HepG2 (cell line): ENCODE data around the gene CDR2L. TPM values are rescaled to one million over a fixed set of nuclear protein-coding genes. Genes with fewer than 3 reads are reported as not detected.

Experiments used
- ATAC-seq: fragments of 200-7000 bp; cut with Tn5 transposase; 3 replicates; pipeline ENCODE4 v1.9.1; 2020; ENCODE audit warnings: mild to moderate bottlenecking, moderate library complexity
- BruUV-seq: library from RNA; stranded (reverse); fragments of 400-500 nt; replicated peaks from 2 replicates; lab custom pipeline; 2021; lab: Mats Ljungman, UMichigan
- CTCF ChIA-PET: fragments of 300-600 bp; formaldehyde crosslinking; extraction: SDS; loops from one replicate; lab custom pipeline; 2021; ENCODE audit warnings: low total read pairs, inconsistent platforms, low intra/inter-chr PET ratio; lab: Yijun Ruan, JAX
- POLR2A ChIA-PET: fragments of 350-600 bp; sonication (Branson Sonifier 250); formaldehyde crosslinking; loops from one replicate; lab custom pipeline; 2020; ENCODE audit warnings: antibody characterized with exemption, inconsistent platforms; lab: Yijun Ruan, JAX
- DNase-seq: peaks from one replicate; pipeline ENCODE4 v3.0.0-alpha.2; 2015; ENCODE audit warnings: low spot score
- FAIRE-seq: peaks from 3 replicates; lab custom pipeline; 2011; peaks lifted over from hg19 to GRCh38; lab: Jason Lieb, UNC
- H2AFZ ChIP-seq: one replicate; pipeline ENCODE4 v1.6.1; 2011; ENCODE audit warnings: low read length, inconsistent platforms
- H3K27ac ChIP-seq: fragments of 300-600 bp; 3 replicates; pipeline ENCODE4 v1.8.0; 2011; ENCODE audit warnings: mixed run types, mild to moderate bottlenecking, mixed read lengths, low read length, inconsistent platforms; ENCODE audit not compliant: insufficient read depth; ENCODE audit errors: extremely low read length
- H3K27me3 ChIP-seq, 2 experiments: fragments of 200-600 bp in 1 of 2; 2 replicates in 1 of 2; 3 replicates in 1 of 2; pipeline versions ENCODE4 v1.6.0 to v1.8.0; 2011; ENCODE audit warnings: low read length in 2 of 2, mild to moderate bottlenecking in 2 of 2, moderate library complexity in 2 of 2, inconsistent platforms in 1 of 2; ENCODE audit not compliant: insufficient read depth in 2 of 2, control insufficient read depth in 1 of 2
- H3K36me3 ChIP-seq, 2 experiments: fragments of 200-600 bp in 1 of 2; replicated peaks in 1 of 2; 2 replicates in 1 of 2; 3 replicates in 1 of 2; pipeline versions ENCODE4 v1.5.1 to v1.8.0; 2011; ENCODE audit warnings: low read length in 2 of 2, inconsistent platforms in 1 of 2; ENCODE audit not compliant: insufficient read depth in 2 of 2, control insufficient read depth in 1 of 2
- H3K4me1 ChIP-seq: 2 replicates; pipeline ENCODE4 v1.5.1; 2012; ENCODE audit warnings: low read length, inconsistent platforms; ENCODE audit not compliant: insufficient read depth
- H3K4me2 ChIP-seq: 2 replicates; pipeline ENCODE4 v1.6.0; 2011; ENCODE audit warnings: low read depth, low read length, inconsistent platforms
- H3K4me3 ChIP-seq, 3 experiments: fragments of 200-600 bp in 1 of 3; sonication (generic), shearing (Covaris generic) in 1 of 3; replicated peaks in 1 of 3; 2 replicates each; pipeline ENCODE4 v1.5.1; 2011 to 2016; ENCODE audit warnings: low read length in 3 of 3, inconsistent platforms in 2 of 3, low read depth in 2 of 3, mild to moderate bottlenecking in 2 of 3, control low read depth in 1 of 3, mixed read lengths in 1 of 3; ENCODE audit not compliant: insufficient read depth in 1 of 3
- H3K79me2 ChIP-seq: one replicate; pipeline ENCODE4 v1.6.1; 2011; ENCODE audit warnings: low read length, inconsistent platforms; ENCODE audit not compliant: insufficient read depth
- H3K9ac ChIP-seq: 2 replicates; pipeline ENCODE4 v1.6.0; 2011; ENCODE audit warnings: mild to moderate bottlenecking, low read depth, low read length, inconsistent platforms; ENCODE audit not compliant: insufficient read depth
- H3K9me3 ChIP-seq: 2 replicates; pipeline ENCODE4 v1.5.1; 2012; ENCODE audit warnings: mild to moderate bottlenecking, low read length
- H4K20me1 ChIP-seq: 2 replicates; pipeline ENCODE4 v1.6.0; 2011; ENCODE audit warnings: inconsistent platforms, mild to moderate bottlenecking, low read length, moderate library complexity; ENCODE audit not compliant: insufficient read depth
- DR1 ChIP-seq: sonication (generic); formaldehyde crosslinking; IDR thresholded peaks from 2 replicates; pipeline ENCODE4 v1.8.0; 2021; ENCODE audit warnings: mild to moderate bottlenecking, missing genetic modification reagents, inconsistent platforms
- EZH2 ChIP-seq: conservative IDR thresholded peaks from 2 replicates; pipeline ENCODE4 v1.6.1; 2012; ENCODE audit warnings: mild to moderate bottlenecking, low read depth, low read length, moderate library complexity
- HNRNPL ChIP-seq: fragments of 200-400 bp; formaldehyde crosslinking; IDR thresholded peaks from 2 replicates; pipeline ENCODE4 v1.6.1; 2017; ENCODE audit warnings: mild to moderate bottlenecking, low read depth, low read length
- ZNF329 ChIP-seq: sonication (generic); formaldehyde crosslinking; IDR thresholded peaks from 2 replicates; pipeline ENCODE4 v1.9.0; 2021; ENCODE audit warnings: low read depth, mild to moderate bottlenecking, missing genetic modification reagents
- WGBS: methylation state at CpG from one replicate; pipeline ENCODE4 v1.1.6; 2017; ENCODE audit warnings: low lambda C conversion rate; 5-methylcytosine and 5-hydroxymethylcytosine counted together
- in situ Hi-C: cut with HindIII; loops from 2 replicates; pipeline ENCODE4 v1.10.0; 2017; ENCODE audit warnings: low pct_unique_long_range_greater_than_20kb; ENCODE audit not compliant: extremely low pct_ligation_motif_present
- intact Hi-C: fragments of 100-400 bp; cut with micrococcal nuclease; formaldehyde crosslinking; loops from one replicate; pipeline ENCODE4 v1.10.0; 2022; ENCODE audit not compliant: unreplicated experiment
- polyA plus RNA-seq, 8 experiments: library from polyadenylated mRNA; depleted of rRNA in 3 of 8; stranded (reverse) in 7 of 8; unstranded in 1 of 8; fragments of >200 nt; fragmentation: Illumina TruSeq in 4 of 8; extraction: Trizol in 4 of 8; gene quantifications; 2 replicates each; pipeline versions ENCODE4 v1.2.1 to v1.2.3, GENCODE V29; 2011 to 2016; ENCODE audit warnings: low read depth in 4 of 8, missing spikeins in 1 of 8, mixed read lengths in 1 of 8; ENCODE audit not compliant: insufficient read depth in 1 of 8
- total RNA-seq, 5 experiments: library from RNA; depleted of rRNA; stranded (reverse); fragments of >200 nt; fragmentation: Illumina TruSeq; extraction: Trizol; gene quantifications; 2 replicates each; pipeline ENCODE4 v1.2.3, GENCODE V29; 2016; ENCODE audit warnings: low read depth in 1 of 5
- TF ChIP-seq, protein P1 (sequence below): fragments of 450-650 bp; IDR thresholded peaks from 2 replicates; pipeline ENCODE4 v1.6.1; 2016
- TF ChIP-seq, protein P2 (sequence below): sonication (generic); formaldehyde crosslinking; IDR thresholded peaks from 2 replicates; pipeline ENCODE4 v1.4.0; 2020; ENCODE audit warnings: missing genetic modification reagents, borderline replicate concordance
- TF ChIP-seq, protein P3 (sequence below): sonication (generic); formaldehyde crosslinking; IDR thresholded peaks from 2 replicates; pipeline ENCODE4 v1.5.1; 2020; ENCODE audit warnings: mild to moderate bottlenecking, missing genetic modification reagents, moderate library complexity

CDR2L gene
- total and polyA plus RNA-seq, 2 of the 13 experiments (the other 11 are each of a cell fraction or from before 2014, with no cell fraction given) = 1.9 to 2.1 TPM

DNA sequence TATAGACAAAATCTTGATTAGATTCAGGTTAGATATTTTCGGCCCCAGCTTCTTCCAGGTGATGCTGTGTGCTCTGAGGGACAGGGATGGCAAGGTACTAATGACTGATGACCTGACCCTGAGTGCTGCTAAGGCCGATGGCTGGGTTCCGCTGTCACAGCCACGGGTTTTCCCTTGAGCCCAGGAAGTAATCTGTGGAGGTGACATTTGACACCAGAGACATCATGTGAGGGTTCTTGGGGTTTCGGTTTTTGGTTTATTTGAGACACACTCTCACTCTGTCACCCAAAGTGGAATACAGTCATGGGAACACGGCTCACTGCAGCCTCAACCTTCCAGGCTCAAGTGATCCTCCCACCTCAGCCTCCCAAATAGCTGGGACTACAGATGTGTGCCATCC, 41.9 kb upstream of the CDR2L start:
- ChIA-PET CTCF (no interaction called here), POLR2A (no interaction called here)
- Histone ChIP-seq H3K27ac (no peak overlapping the region), H3K79me2 (no peaks in the 10 kb centered on the region), H2AFZ (no peak overlapping the region), H3K4me3 (no peak overlapping the region), H3K4me1 (no peaks in the 10 kb centered on the region), H3K27me3 (peaks cover 22 to 77% of the 10 kb centered on the region in 2 experiments; a peak in 4 of 5 replicates), H4K20me1 (no peaks in the 10 kb centered on the region), H3K9me3 (no peaks in the 10 kb centered on the region), H3K4me2 (no peak overlapping the region), H3K36me3 (no peaks in the 10 kb centered on the region), H3K9ac (no peak overlapping the region)
- FAIRE-seq = no peak
- intact Hi-C loops = no loop called here
- no peak for ATAC-seq
- DNase-seq = no peak
- TF ChIP-seq EZH2 (0 out of 2 replicates have a peak, but pooled peaks have one; percentile 47), DR1 (CRISPR knock-in tag) (no peak)
- in situ Hi-C loops = no loop called here
- 9% methylated on average over 6 of the region's 6 CpGs for WGBS
- BruUV-seq = no TSS peak

DNA sequence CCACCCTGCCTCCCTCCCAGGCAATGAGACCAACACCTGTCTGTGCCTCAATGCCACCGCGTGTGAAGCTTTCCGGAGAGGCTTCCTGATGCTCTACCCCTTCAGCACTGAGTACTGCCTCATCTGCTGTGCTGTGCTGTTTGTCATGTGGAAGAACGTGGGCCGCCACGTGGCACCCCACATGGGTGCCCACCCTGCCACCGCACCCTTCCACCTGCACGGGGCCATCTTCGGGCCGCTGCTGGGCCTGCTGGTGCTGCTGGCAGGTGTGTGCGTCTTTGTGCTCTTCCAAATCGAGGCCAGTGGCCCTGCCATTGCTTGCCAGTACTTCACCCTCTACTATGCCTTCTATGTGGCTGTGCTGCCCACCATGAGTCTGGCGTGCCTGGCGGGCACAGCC, 40.8 kb upstream of the CDR2L start:
- WGBS = 39% methylated on average over 14 of the region's 14 CpGs
- Histone ChIP-seq H4K20me1 (no peaks in the 10 kb centered on the region), H3K4me3 (no peak overlapping the region), H3K27ac (no peak overlapping the region), H3K27me3 (peaks cover 22 to 75% of the 10 kb centered on the region in 2 experiments), H3K79me2 (no peaks in the 10 kb centered on the region), H3K9me3 (no peaks in the 10 kb centered on the region), H3K9ac (no peak overlapping the region), H3K36me3 (no peaks in the 10 kb centered on the region), H2AFZ (no peak overlapping the region), H3K4me1 (no peaks in the 10 kb centered on the region), H3K4me2 (no peak overlapping the region)
- CTCF ChIA-PET = no interaction called here
- FAIRE-seq (no peak), ATAC-seq (no peak), DNase-seq (no peak)
- in situ Hi-C loops (no loop called here), intact Hi-C loops (no loop called here)
- TF ChIP-seq, protein P1, sequence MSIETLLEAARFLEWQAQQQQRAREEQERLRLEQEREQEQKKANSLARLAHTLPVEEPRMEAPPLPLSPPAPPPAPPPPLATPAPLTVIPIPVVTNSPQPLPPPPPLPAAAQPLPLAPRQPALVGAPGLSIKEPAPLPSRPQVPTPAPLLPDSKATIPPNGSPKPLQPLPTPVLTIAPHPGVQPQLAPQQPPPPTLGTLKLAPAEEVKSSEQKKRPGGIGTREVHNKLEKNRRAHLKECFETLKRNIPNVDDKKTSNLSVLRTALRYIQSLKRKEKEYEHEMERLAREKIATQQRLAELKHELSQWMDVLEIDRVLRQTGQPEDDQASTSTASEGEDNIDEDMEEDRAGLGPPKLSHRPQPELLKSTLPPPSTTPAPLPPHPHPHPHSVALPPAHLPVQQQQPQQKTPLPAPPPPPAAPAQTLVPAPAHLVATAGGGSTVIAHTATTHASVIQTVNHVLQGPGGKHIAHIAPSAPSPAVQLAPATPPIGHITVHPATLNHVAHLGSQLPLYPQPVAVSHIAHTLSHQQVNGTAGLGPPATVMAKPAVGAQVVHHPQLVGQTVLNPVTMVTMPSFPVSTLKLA = peak; percentile 89
- TF ChIP-seq, protein P2, sequence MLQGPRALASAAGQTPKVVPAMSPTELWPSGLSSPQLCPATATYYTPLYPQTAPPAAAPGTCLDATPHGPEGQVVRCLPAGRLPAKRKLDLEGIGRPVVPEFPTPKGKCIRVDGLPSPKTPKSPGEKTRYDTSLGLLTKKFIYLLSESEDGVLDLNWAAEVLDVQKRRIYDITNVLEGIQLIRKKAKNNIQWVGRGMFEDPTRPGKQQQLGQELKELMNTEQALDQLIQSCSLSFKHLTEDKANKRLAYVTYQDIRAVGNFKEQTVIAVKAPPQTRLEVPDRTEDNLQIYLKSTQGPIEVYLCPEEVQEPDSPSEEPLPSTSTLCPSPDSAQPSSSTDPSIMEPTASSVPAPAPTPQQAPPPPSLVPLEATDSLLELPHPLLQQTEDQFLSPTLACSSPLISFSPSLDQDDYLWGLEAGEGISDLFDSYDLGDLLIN (CRISPR knock-in tag) = no peak
- TF ChIP-seq ZNF329 = no peak
- TF ChIP-seq, protein P3, sequence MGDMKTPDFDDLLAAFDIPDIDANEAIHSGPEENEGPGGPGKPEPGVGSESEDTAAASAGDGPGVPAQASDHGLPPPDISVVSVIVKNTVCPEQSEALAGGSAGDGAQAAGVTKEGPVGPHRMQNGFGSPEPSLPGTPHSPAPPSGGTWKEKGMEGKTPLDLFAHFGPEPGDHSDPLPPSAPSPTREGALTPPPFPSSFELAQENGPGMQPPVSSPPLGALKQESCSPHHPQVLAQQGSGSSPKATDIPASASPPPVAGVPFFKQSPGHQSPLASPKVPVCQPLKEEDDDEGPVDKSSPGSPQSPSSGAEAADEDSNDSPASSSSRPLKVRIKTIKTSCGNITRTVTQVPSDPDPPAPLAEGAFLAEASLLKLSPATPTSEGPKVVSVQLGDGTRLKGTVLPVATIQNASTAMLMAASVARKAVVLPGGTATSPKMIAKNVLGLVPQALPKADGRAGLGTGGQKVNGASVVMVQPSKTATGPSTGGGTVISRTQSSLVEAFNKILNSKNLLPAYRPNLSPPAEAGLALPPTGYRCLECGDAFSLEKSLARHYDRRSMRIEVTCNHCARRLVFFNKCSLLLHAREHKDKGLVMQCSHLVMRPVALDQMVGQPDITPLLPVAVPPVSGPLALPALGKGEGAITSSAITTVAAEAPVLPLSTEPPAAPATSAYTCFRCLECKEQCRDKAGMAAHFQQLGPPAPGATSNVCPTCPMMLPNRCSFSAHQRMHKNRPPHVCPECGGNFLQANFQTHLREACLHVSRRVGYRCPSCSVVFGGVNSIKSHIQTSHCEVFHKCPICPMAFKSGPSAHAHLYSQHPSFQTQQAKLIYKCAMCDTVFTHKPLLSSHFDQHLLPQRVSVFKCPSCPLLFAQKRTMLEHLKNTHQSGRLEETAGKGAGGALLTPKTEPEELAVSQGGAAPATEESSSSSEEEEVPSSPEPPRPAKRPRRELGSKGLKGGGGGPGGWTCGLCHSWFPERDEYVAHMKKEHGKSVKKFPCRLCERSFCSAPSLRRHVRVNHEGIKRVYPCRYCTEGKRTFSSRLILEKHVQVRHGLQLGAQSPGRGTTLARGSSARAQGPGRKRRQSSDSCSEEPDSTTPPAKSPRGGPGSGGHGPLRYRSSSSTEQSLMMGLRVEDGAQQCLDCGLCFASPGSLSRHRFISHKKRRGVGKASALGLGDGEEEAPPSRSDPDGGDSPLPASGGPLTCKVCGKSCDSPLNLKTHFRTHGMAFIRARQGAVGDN = 0 out of 2 replicates have a peak, but pooled peaks have one; percentile 8
- TF ChIP-seq HNRNPL = 0 out of 2 replicates have a peak, but pooled peaks have one; percentile 23
- no TSS peak for BruUV-seq
- POLR2A ChIA-PET = no interaction called here
